Aorta (tissue), 5 donors: ENCODE measurements around the gene HLTF. TPM values are rescaled to one million over a fixed set of nuclear protein-coding genes. Genes with fewer than 3 reads are reported as not detected.
"Not testable (repeated sequence)": the region's sequence is repeated elsewhere in the genome, so short reads cannot be mapped to it uniquely, and the experiment has no call there.

ENCODE experiments used
- ATAC-seq: fragments of 200-7000 bp; cut with Tn5 transposase; one replicate; pipeline ENCODE4 v1.9.1; 2022; ENCODE audit warnings: moderate library complexity; ENCODE audit not compliant: low FRiP score
- DNase-seq, 2 donors: peaks; one replicate each; pipeline ENCODE4 v3.0.0-alpha.2; 2020
- H3K27ac ChIP-seq, 2 donors: one replicate each; pipeline ENCODE4 v1.5.1; 2013; ENCODE audit warnings: low read length in 2 of 2, mild to moderate bottlenecking in 2 of 2, moderate library complexity in 2 of 2, control low read depth in 1 of 2, inconsistent platforms in 1 of 2, low read depth in 1 of 2
- H3K27me3 ChIP-seq, 2 donors: one replicate each; pipeline ENCODE4 v1.6.1; 2013; ENCODE audit warnings: control low read depth in 1 of 2, low read length in 1 of 2, mild to moderate bottlenecking in 1 of 2, moderate library complexity in 1 of 2; ENCODE audit not compliant: insufficient read depth in 2 of 2, control insufficient read depth in 1 of 2
- H3K36me3 ChIP-seq, 2 donors: one replicate each; pipeline ENCODE4 v1.6.1; 2013; ENCODE audit warnings: control low read depth in 1 of 2, low read length in 1 of 2, mild to moderate bottlenecking in 1 of 2; ENCODE audit not compliant: insufficient read depth in 2 of 2, control insufficient read depth in 1 of 2
- H3K4me1 ChIP-seq, 2 donors: one replicate each; pipeline ENCODE4 v1.6.1; 2013; ENCODE audit warnings: low read length in 2 of 2, control low read depth in 1 of 2, mild to moderate bottlenecking in 1 of 2, moderate library complexity in 1 of 2; ENCODE audit not compliant: insufficient read depth in 2 of 2, control insufficient read depth in 1 of 2
- H3K4me3 ChIP-seq, 2 donors: one replicate each; pipeline ENCODE4 v1.5.1; 2013; ENCODE audit warnings: low read length in 2 of 2, control low read depth in 1 of 2, mild to moderate bottlenecking in 1 of 2
- H3K9me3 ChIP-seq: one replicate; pipeline ENCODE4 v1.6.1; 2013; ENCODE audit warnings: mild to moderate bottlenecking, low read length; ENCODE audit not compliant: control insufficient read depth
- WGBS, 2 donors: extraction: QIAGEN DNeasy Blood & Tissue Kit; methylation state at CpG; one replicate each; pipeline ENCODE4 v1.1.7; 2013; 5-methylcytosine and 5-hydroxymethylcytosine counted together
- intact Hi-C, 2 donors: fragments of 100-400 bp; cut with DNase I; formaldehyde crosslinking; loops; one replicate each; pipeline versions ENCODE4 v1.14.2 to v1.15.0; 2022
- polyA plus RNA-seq, 2 donors: library from polyadenylated mRNA; stranded (reverse); fragments of 200-250 nt; gene quantifications; one replicate each; pipeline ENCODE4 v1.2.3, GENCODE V29; 2013
- total RNA-seq, 2 donors: library from RNA; stranded (reverse); fragmentation: NEBNext Ultra II Directional; extraction: Animal tissue kit (Norgen Biotek cat#: 25700); gene quantifications; one replicate each; pipeline ENCODE4 v1.2.1, GENCODE V29; 2021
- donor health status: healthy with polysubstance abuse.
- donor health status: Bipolar disorder and iron deficiency.
- donor health status: DM: no; HTN: no; CAD: no.
- donor health status: DM: no; HTN: no; CAD: no.
- donor health status: DM: yes; HTN: yes; CAD: no.

HLTF gene
- total and polyA plus RNA-seq, 4 donors: 4.4 to 30.1 (median 19.9) TPM

GRCh38 chr3:149120051-149120972 lies 34.0 kb upstream of the HLTF start:
- Histone ChIP-seq H3K4me1 (peaks cover 0 to under 1% of the 10 kb centered on the region in 2 donors), H3K36me3 (no peaks in the 10 kb centered on the region), H3K4me3 (no peak overlapping the region), H3K9me3 (no peaks in the 10 kb centered on the region), H3K27ac (no peak overlapping the region), H3K27me3 (no peaks in the 10 kb centered on the region)
- DNase-seq (no peak), ATAC-seq (peak; percentile 75)
- intact Hi-C loops: loop anchor here (2.0 to 10.0 kb wide), 3 partner anchors 152 to 354 kb away; partner anchors contain the start of gene TM4SF4 (in 1 of the 2)
- 18 to 20% methylated on average over 7 of the region's 7 CpGs for WGBS, 2 donors

- no peak for ATAC-seq
- Histone ChIP-seq H3K4me1 (peaks cover 0 to 8% of the 10 kb centered on the region in 2 donors), H3K36me3 (no peaks in the 10 kb centered on the region), H3K27me3 (no peaks in the 10 kb centered on the region), H3K4me3 (no peak overlapping the region), H3K27ac (no peak overlapping the region), H3K9me3 (no peaks in the 10 kb centered on the region)
- intact Hi-C loops: loop anchor here (5.0 kb wide), 2 partner anchors 162 to 363 kb away; no protein-coding TSS in a partner anchor
- no peak for DNase-seq
- 74 to 93% methylated on average over 1 of the region's 1 CpG for WGBS, 2 donors
These were observed 33.1 kb upstream of the HLTF start for GRCh38 chr3:149119466-149119865.

GRCh38 chr3:149118724-149119123 lies 32.4 kb upstream of the HLTF start:
- WGBS, 2 donors: 82 to 85% methylated on average over 9 of the region's 9 CpGs
- no peak for ATAC-seq
- no peak overlapping the region for H3K4me3 ChIP-seq
- H3K27me3 ChIP-seq: no peaks in the 10 kb centered on the region
- H3K9me3 ChIP-seq: no peaks in the 10 kb centered on the region
- intact Hi-C loops: loop anchor here (5.0 kb wide), 2 partner anchors 161 to 364 kb away; no protein-coding TSS in a partner anchor
- no peak overlapping the region for H3K27ac ChIP-seq
- H3K36me3 ChIP-seq: no peaks in the 10 kb centered on the region
- DNase-seq: no peak
- H3K4me1 ChIP-seq: peaks cover 0 to 9% of the 10 kb centered on the region in 2 donors

GRCh38 chr3:149115114-149115513 lies 28.8 kb upstream of the HLTF start:
- Histone ChIP-seq H3K4me3 (no peak overlapping the region), H3K27ac (peak overlapping the region; percentile 59 to 96), H3K4me1 (peaks cover 0 to 9% of the 10 kb centered on the region in 2 donors), H3K9me3 (no peaks in the 10 kb centered on the region), H3K36me3 (no peaks in the 10 kb centered on the region), H3K27me3 (no peaks in the 10 kb centered on the region)
- intact Hi-C loops: loop anchor here (5.0 kb wide), 2 partner anchors 158 to 367 kb away; no protein-coding TSS in a partner anchor
- no peak for DNase-seq
- ATAC-seq: peak; percentile 40
- WGBS, 2 donors: 48 to 49% methylated on average over 5 of the region's 5 CpGs

- Histone ChIP-seq H3K27me3 (no peaks in the 10 kb centered on the region), H3K27ac (peak overlapping the region; percentile 59 to 96), H3K4me3 (no peak overlapping the region), H3K9me3 (no peaks in the 10 kb centered on the region), H3K4me1 (peaks cover 0 to 9% of the 10 kb centered on the region in 2 donors), H3K36me3 (no peaks in the 10 kb centered on the region)
- ATAC-seq (peak; percentile 44), DNase-seq (no peak)
- intact Hi-C loops: no loop called here
- 8 to 13% methylated on average over 1 of the region's 1 CpG for WGBS, 2 donors
These were observed 28.1 kb upstream of the HLTF start for GRCh38 chr3:149114458-149114857.

GRCh38 chr3:149104484-149104883 lies 18.2 kb upstream of the HLTF start:
- H3K4me1 ChIP-seq: no peaks in the 10 kb centered on the region
- H3K9me3 ChIP-seq: no peaks in the 10 kb centered on the region
- intact Hi-C loops: no loop called here
- DNase-seq: no peak
- WGBS, 2 donors: 51 to 64% methylated on average over 3 of the region's 3 CpGs
- H3K4me3 ChIP-seq: no peak overlapping the region
- H3K27ac ChIP-seq: no peak overlapping the region
- no peak for ATAC-seq
- no peaks in the 10 kb centered on the region for H3K36me3 ChIP-seq
- H3K27me3 ChIP-seq: no peaks in the 10 kb centered on the region

- no peaks in the 10 kb centered on the region for H3K4me1 ChIP-seq
- no peak overlapping the region for H3K27ac ChIP-seq
- no peak overlapping the region for H3K4me3 ChIP-seq
- no peaks in the 10 kb centered on the region for H3K27me3 ChIP-seq
- ATAC-seq (no peak), DNase-seq (no peak)
- no peaks in the 10 kb centered on the region for H3K36me3 ChIP-seq
- intact Hi-C loops: no loop called here
- WGBS, 2 donors: 77 to 82% methylated on average over 3 of the region's 3 CpGs
- no peaks in the 10 kb centered on the region for H3K9me3 ChIP-seq
These were observed 15.3 kb upstream of the HLTF start for GRCh38 chr3:149101641-149102040.

- no peak overlapping the region for H3K27ac ChIP-seq
- H3K36me3 ChIP-seq: no peaks in the 10 kb centered on the region
- no peak overlapping the region for H3K4me3 ChIP-seq
- H3K27me3 ChIP-seq: no peaks in the 10 kb centered on the region
- intact Hi-C loops: no loop called here
- ATAC-seq (no peak), DNase-seq (no peak)
- no peaks in the 10 kb centered on the region for H3K4me1 ChIP-seq
- no peaks in the 10 kb centered on the region for H3K9me3 ChIP-seq
- 94 to 95% methylated on average over 4 of the region's 4 CpGs for WGBS, 2 donors
These were observed 14.8 kb upstream of the HLTF start for GRCh38 chr3:149101154-149101553.

- H3K27me3 ChIP-seq, DNase-seq, intact Hi-C loops, H3K36me3 ChIP-seq, H3K27ac ChIP-seq, H3K4me1 ChIP-seq, ATAC-seq, H3K9me3 ChIP-seq, H3K4me3 ChIP-seq: not testable (repeated sequence)
- 84 to 92% methylated on average over 14 to 19 of the region's 19 CpGs for WGBS, 2 donors
These were observed 11.7 kb upstream of the HLTF start for GRCh38 chr3:149097987-149098386.
